Neural progenitor cell (in vitro differentiated cells): ENCODE measurements around the gene DDX47. TPM values are rescaled to one million over a fixed set of nuclear protein-coding genes. Genes with fewer than 3 reads are reported as not detected.
"Not testable (repeated sequence)": the region's sequence is repeated elsewhere in the genome, so short reads cannot be mapped to it uniquely, and the experiment has no call there.

ENCODE experiments used
- DNase-seq: peaks from one replicate; pipeline ENCODE4 v3.0.0-alpha.2; 2016; ENCODE audit warnings: low spot score
- H2AFZ ChIP-seq: fragments of 200-600 bp; sonication (generic); replicated peaks from 2 replicates; pipeline ENCODE4 v1.6.1; 2016; ENCODE audit warnings: antibody characterized with exemption
- H3F3A ChIP-seq: fragments of 200-600 bp; sonication (generic); 2 replicates; pipeline ENCODE4 v1.6.1; 2016; ENCODE audit warnings: antibody characterized with exemption, low read depth
- H3K27ac ChIP-seq: fragments of 200-600 bp; sonication (generic); 2 replicates; pipeline ENCODE4 v1.5.1; 2016; ENCODE audit warnings: mild to moderate bottlenecking
- H3K27me3 ChIP-seq: fragments of 200-600 bp; sonication (generic); 2 replicates; pipeline ENCODE4 v1.6.1; 2016; ENCODE audit warnings: mild to moderate bottlenecking, moderate library complexity
- H3K36me3 ChIP-seq: fragments of 200-600 bp; sonication (generic); 2 replicates; pipeline ENCODE4 v1.5.1; 2016
- H3K4me1 ChIP-seq: fragments of 200-600 bp; sonication (generic); 2 replicates; pipeline ENCODE4 v1.6.1; 2016; ENCODE audit warnings: mixed run types
- H3K4me2 ChIP-seq: fragments of 200-600 bp; sonication (generic); 2 replicates; pipeline ENCODE4 v1.6.1; 2016
- H3K4me3 ChIP-seq: fragments of 200-600 bp; sonication (generic); 2 replicates; pipeline ENCODE4 v1.5.1; 2016
- H3K79me2 ChIP-seq: fragments of 200-600 bp; sonication (generic); 2 replicates; pipeline ENCODE4 v1.6.1; 2016; ENCODE audit warnings: low read depth
- H3K9ac ChIP-seq: fragments of 200-600 bp; sonication (generic); 2 replicates; pipeline ENCODE4 v1.6.1; 2016
- H3K9me3 ChIP-seq: fragments of 200-600 bp; sonication (generic); 2 replicates; pipeline ENCODE4 v1.5.1; 2016; ENCODE audit warnings: low read depth
- H4K20me1 ChIP-seq: fragments of 200-600 bp; sonication (generic); 2 replicates; pipeline ENCODE4 v1.6.1; 2016; ENCODE audit warnings: low read depth
- H3K27ac Mint-ChIP-seq: 3 replicates; pipeline ENCODE4 v1.8.0; 2021; ENCODE audit warnings: mixed read lengths
- H3K27me3 Mint-ChIP-seq: 2 replicates; pipeline ENCODE4 v1.8.0; 2022; ENCODE audit warnings: low read depth, mild to moderate bottlenecking, inconsistent platforms, moderate library complexity, mixed read lengths; ENCODE audit not compliant: insufficient read depth
- H3K36me3 Mint-ChIP-seq: 3 replicates; pipeline ENCODE4 v1.8.0; 2021; ENCODE audit warnings: mixed read lengths
- H3K4me1 Mint-ChIP-seq: 3 replicates; pipeline ENCODE4 v1.8.0; 2021; ENCODE audit warnings: mixed read lengths
- H3K4me3 Mint-ChIP-seq: 3 replicates; pipeline ENCODE4 v1.8.0; 2021; ENCODE audit warnings: mild to moderate bottlenecking, moderate library complexity, mixed read lengths
- H3K9me3 Mint-ChIP-seq: 3 replicates; pipeline ENCODE4 v1.8.0; 2020; ENCODE audit warnings: mixed read lengths
- CTCF ChIP-seq: fragments of 200-600 bp; sonication (generic); IDR thresholded peaks from 2 replicates; pipeline ENCODE4 v1.5.1; 2017; ENCODE audit warnings: antibody characterized with exemption, mild to moderate bottlenecking
- EZH2 ChIP-seq: fragments of 200-600 bp; sonication (generic); IDR thresholded peaks from 2 replicates; pipeline ENCODE4 v1.6.1; 2017; ENCODE audit warnings: antibody characterized with exemption, mild to moderate bottlenecking, moderate library complexity
- EZH2phosphoT487 ChIP-seq: fragments of 200-600 bp; sonication (generic); IDR thresholded peaks from 2 replicates; pipeline ENCODE4 v1.6.1; 2017; ENCODE audit warnings: antibody characterized with exemption
- total RNA-seq: library from RNA; depleted of rRNA; stranded (reverse); fragments of >200 nt; gene quantifications from 2 replicates; pipeline ENCODE4 v1.2.3, GENCODE V29; 2015; ENCODE audit warnings: low replicate concordance

DDX47 gene
- total RNA-seq, 1 donor from 2014 or later = 107 TPM

DNA sequence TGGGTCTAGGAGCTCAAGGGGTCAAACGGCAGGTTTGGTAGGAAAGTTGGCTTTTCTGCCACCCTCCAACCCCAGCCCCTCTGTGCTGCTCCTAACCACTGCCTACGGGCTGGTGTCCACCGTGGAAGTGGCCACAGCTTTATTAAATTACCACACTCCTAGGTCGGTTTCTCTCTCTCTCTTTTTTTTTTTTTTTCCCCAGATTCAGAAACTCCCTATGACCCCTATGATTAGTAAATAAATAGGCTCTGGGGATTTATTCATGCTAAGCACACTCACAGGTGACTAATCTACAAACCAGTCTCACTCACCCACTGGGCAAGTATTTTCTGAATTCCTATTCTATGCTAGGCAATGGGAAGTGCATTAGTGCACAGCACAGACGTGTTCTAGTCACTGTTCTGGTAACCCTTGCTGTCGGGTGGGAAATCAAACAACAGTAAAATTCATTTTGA is 8.7 kb upstream of the DDX47 start:
- Histone ChIP-seq H3K27ac (no peak overlapping the region), H3K27me3 (no peaks in the 10 kb centered on the region), H3F3A (peaks cover under 1% of the 10 kb centered on the region), H2AFZ (no peak overlapping the region), H4K20me1 (no peaks in the 10 kb centered on the region), H3K9me3 (no peaks in the 10 kb centered on the region), H3K4me2 (no peak overlapping the region), H3K4me1 (peaks cover 1% of the 10 kb centered on the region), H3K9ac (no peak overlapping the region), H3K79me2 (no peaks in the 10 kb centered on the region), H3K36me3 (no peaks in the 10 kb centered on the region), H3K4me3 (no peak overlapping the region)
- Mint-ChIP-seq H3K9me3 (peaks cover 4% of the 10 kb centered on the region), H3K27ac (no peak overlapping the region), H3K4me1 (peaks cover 13% of the 10 kb centered on the region), H3K4me3 (no peak overlapping the region), H3K36me3 (no peaks in the 10 kb centered on the region), H3K27me3 (peaks cover 7% of the 10 kb centered on the region)
- TF ChIP-seq CTCF = no peak
- no peak for TF ChIP-seq EZH2phosphoT487
- TF ChIP-seq EZH2 = no peak
- no peak for DNase-seq

- no peak overlapping the region for H3K4me3 Mint-ChIP-seq
- H3K9me3 Mint-ChIP-seq = no peaks in the 10 kb centered on the region
- no peaks in the 10 kb centered on the region for H3K79me2 ChIP-seq
- H3F3A ChIP-seq = no peaks in the 10 kb centered on the region
- peaks cover 13% of the 10 kb centered on the region for H3K4me1 Mint-ChIP-seq
- H3K4me2 ChIP-seq = no peak overlapping the region
- no peak for DNase-seq
- H2AFZ ChIP-seq = no peak overlapping the region
- H3K27ac ChIP-seq = no peak overlapping the region
- H3K27ac Mint-ChIP-seq = no peak overlapping the region
- no peaks in the 10 kb centered on the region for H3K9me3 ChIP-seq
- no peaks in the 10 kb centered on the region for H3K36me3 Mint-ChIP-seq
- no peaks in the 10 kb centered on the region for H4K20me1 ChIP-seq
- no peak for TF ChIP-seq EZH2phosphoT487
- TF ChIP-seq CTCF = no peak
- TF ChIP-seq EZH2 = no peak
- no peak overlapping the region for H3K9ac ChIP-seq
- H3K27me3 ChIP-seq = no peaks in the 10 kb centered on the region
- H3K4me1 ChIP-seq = no peaks in the 10 kb centered on the region
- H3K36me3 ChIP-seq = no peaks in the 10 kb centered on the region
- no peaks in the 10 kb centered on the region for H3K27me3 Mint-ChIP-seq
- H3K4me3 ChIP-seq = no peak overlapping the region
Measured at GRCh38 chr12:12806784-12807516, 6.2 kb upstream of the DDX47 start.

DNA sequence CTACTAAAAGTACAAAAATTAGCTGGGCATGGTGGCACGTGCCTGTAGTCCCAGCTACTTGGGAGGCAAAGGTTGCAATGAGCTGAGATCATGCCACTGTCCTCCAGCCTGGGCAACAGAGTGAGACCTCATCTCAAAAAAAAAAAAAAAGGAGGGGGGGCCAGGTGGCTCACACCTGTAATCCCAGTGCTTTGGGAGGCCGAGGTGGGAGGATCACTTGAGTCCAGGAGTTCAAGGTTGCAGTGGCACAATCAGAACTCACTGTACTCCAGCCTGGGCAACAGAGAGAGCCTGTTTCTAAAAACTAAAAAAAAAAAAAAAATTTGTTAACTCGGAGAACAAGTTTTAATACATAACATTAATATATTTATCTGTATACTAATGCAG is 5.6 kb upstream of the DDX47 start:
- not testable (repeated sequence) for H4K20me1 ChIP-seq, H3F3A ChIP-seq, H3K27ac Mint-ChIP-seq, H3K9me3 ChIP-seq, H3K4me3 ChIP-seq, H3K27me3 ChIP-seq, H3K36me3 Mint-ChIP-seq, H3K4me1 ChIP-seq, H3K27me3 Mint-ChIP-seq, H3K27ac ChIP-seq, H3K4me3 Mint-ChIP-seq, H3K4me2 ChIP-seq, H2AFZ ChIP-seq, DNase-seq, H3K79me2 ChIP-seq, H3K36me3 ChIP-seq, H3K9ac ChIP-seq, H3K9me3 Mint-ChIP-seq
- H3K4me1 Mint-ChIP-seq = peaks cover 13% of the 10 kb centered on the region

- Histone ChIP-seq H3K9ac (no peak overlapping the region), H3K36me3 (no peaks in the 10 kb centered on the region), H3K27ac (no peak overlapping the region), H3K4me3 (no peak overlapping the region), H3K4me1 (no peaks in the 10 kb centered on the region), H4K20me1 (no peaks in the 10 kb centered on the region), H3K4me2 (no peak overlapping the region), H2AFZ (no peak overlapping the region), H3K79me2 (peaks cover under 1% of the 10 kb centered on the region), H3K27me3 (no peaks in the 10 kb centered on the region), H3K9me3 (no peaks in the 10 kb centered on the region), H3F3A (no peaks in the 10 kb centered on the region)
- no peak for DNase-seq
- no peaks in the 10 kb centered on the region for H3K9me3 Mint-ChIP-seq
- no peak overlapping the region for H3K4me3 Mint-ChIP-seq
- H3K27ac Mint-ChIP-seq = no peak overlapping the region
- no peaks in the 10 kb centered on the region for H3K36me3 Mint-ChIP-seq
- TF ChIP-seq EZH2 = no peak
- no peaks in the 10 kb centered on the region for H3K27me3 Mint-ChIP-seq
- H3K4me1 Mint-ChIP-seq = peaks cover 19% of the 10 kb centered on the region
Measured at GRCh38 chr12:12807970-12808702, 5.0 kb upstream of the DDX47 start.
